A549 (cell line): ENCODE measurements around the gene TRMT2B.
"Not testable (repeated sequence)": the region's sequence is repeated elsewhere in the genome, so short reads cannot be mapped to it uniquely, and the experiment has no call there.

Experiments
- EP300 ChIP-seq, 2 experiments: fragments of >200 bp; sonication (Bioruptor Twin); formaldehyde crosslinking; IDR thresholded peaks; 2 replicates in 1 of 2; 3 replicates in 1 of 2; pipeline ENCODE4 v1.6.1; 2016 to 2017
- ESRRA ChIP-seq: fragments of 150-350 bp; IDR thresholded peaks from 2 replicates; pipeline ENCODE4 v1.6.1; 2014; ENCODE audit warnings: mild to moderate bottlenecking, low read length, borderline replicate concordance
- HOXB5 ChIP-seq: fragments of 250-450 bp; sonication (Bioruptor Pico); IDR thresholded peaks from 2 replicates; pipeline ENCODE4 v1.5.0; 2020; ENCODE audit warnings: mild to moderate bottlenecking, moderate library complexity
- POLR2A ChIP-seq: IDR thresholded peaks from 2 replicates; pipeline ENCODE4 v1.6.1; 2012; ENCODE audit warnings: mild to moderate bottlenecking, low read length
- SMC3 ChIP-seq: fragments of >200 bp; sonication (Bioruptor Twin); formaldehyde crosslinking; IDR thresholded peaks from 3 replicates; pipeline ENCODE4 v1.6.1; 2018; ENCODE audit warnings: inconsistent platforms
- TF ChIP-seq, protein P1 (sequence below): fragments of >200 bp; sonication (Bioruptor Twin); formaldehyde crosslinking; IDR thresholded peaks from 3 replicates; pipeline ENCODE4 v1.5.1; 2016
- TF ChIP-seq, protein P2 (sequence below): fragments of 200-600 bp; sonication (generic); IDR thresholded peaks from 2 replicates; pipeline ENCODE4 v1.6.1; 2016; ENCODE audit warnings: antibody characterized with exemption, mild to moderate bottlenecking, moderate library complexity
- TF ChIP-seq, protein P3 (sequence below): fragments of 150-350 bp; IDR thresholded peaks from 2 replicates; pipeline ENCODE4 v1.6.1; 2014; ENCODE audit warnings: low read depth, mild to moderate bottlenecking, low read length

DNA sequence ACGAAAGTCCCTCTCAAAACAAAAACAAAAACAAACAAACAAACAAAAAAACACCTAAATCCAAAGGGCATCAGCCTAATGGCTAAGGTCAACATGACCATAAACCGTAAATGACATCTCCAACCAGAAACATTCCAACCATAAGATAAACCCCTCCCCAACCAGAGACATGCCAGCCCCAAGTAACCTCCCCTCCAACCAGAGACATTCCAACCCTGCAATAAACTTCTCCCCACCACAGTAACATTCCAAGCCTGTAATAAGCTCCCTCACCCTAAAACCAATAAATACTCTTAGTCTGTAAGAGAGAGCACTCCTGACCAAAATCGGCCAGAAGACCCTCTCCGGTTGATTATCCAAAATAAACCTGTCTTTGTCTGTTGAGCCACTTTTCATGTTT lies 4.6 kb upstream of the TRMT2B start:
- TF ChIP-seq POLR2A; SMC3; EP300 (IDR thresholded peaks at IDR 0.05); HOXB5; ESRRA: not testable (repeated sequence)
- TF ChIP-seq, protein P1, sequence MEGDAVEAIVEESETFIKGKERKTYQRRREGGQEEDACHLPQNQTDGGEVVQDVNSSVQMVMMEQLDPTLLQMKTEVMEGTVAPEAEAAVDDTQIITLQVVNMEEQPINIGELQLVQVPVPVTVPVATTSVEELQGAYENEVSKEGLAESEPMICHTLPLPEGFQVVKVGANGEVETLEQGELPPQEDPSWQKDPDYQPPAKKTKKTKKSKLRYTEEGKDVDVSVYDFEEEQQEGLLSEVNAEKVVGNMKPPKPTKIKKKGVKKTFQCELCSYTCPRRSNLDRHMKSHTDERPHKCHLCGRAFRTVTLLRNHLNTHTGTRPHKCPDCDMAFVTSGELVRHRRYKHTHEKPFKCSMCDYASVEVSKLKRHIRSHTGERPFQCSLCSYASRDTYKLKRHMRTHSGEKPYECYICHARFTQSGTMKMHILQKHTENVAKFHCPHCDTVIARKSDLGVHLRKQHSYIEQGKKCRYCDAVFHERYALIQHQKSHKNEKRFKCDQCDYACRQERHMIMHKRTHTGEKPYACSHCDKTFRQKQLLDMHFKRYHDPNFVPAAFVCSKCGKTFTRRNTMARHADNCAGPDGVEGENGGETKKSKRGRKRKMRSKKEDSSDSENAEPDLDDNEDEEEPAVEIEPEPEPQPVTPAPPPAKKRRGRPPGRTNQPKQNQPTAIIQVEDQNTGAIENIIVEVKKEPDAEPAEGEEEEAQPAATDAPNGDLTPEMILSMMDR = not testable (repeated sequence)
- TF ChIP-seq, protein P2, sequence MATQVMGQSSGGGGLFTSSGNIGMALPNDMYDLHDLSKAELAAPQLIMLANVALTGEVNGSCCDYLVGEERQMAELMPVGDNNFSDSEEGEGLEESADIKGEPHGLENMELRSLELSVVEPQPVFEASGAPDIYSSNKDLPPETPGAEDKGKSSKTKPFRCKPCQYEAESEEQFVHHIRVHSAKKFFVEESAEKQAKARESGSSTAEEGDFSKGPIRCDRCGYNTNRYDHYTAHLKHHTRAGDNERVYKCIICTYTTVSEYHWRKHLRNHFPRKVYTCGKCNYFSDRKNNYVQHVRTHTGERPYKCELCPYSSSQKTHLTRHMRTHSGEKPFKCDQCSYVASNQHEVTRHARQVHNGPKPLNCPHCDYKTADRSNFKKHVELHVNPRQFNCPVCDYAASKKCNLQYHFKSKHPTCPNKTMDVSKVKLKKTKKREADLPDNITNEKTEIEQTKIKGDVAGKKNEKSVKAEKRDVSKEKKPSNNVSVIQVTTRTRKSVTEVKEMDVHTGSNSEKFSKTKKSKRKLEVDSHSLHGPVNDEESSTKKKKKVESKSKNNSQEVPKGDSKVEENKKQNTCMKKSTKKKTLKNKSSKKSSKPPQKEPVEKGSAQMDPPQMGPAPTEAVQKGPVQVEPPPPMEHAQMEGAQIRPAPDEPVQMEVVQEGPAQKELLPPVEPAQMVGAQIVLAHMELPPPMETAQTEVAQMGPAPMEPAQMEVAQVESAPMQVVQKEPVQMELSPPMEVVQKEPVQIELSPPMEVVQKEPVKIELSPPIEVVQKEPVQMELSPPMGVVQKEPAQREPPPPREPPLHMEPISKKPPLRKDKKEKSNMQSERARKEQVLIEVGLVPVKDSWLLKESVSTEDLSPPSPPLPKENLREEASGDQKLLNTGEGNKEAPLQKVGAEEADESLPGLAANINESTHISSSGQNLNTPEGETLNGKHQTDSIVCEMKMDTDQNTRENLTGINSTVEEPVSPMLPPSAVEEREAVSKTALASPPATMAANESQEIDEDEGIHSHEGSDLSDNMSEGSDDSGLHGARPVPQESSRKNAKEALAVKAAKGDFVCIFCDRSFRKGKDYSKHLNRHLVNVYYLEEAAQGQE = not testable (repeated sequence)
- TF ChIP-seq, protein P3, sequence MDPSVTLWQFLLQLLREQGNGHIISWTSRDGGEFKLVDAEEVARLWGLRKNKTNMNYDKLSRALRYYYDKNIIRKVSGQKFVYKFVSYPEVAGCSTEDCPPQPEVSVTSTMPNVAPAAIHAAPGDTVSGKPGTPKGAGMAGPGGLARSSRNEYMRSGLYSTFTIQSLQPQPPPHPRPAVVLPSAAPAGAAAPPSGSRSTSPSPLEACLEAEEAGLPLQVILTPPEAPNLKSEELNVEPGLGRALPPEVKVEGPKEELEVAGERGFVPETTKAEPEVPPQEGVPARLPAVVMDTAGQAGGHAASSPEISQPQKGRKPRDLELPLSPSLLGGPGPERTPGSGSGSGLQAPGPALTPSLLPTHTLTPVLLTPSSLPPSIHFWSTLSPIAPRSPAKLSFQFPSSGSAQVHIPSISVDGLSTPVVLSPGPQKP = not testable (repeated sequence)
